HCT116 (cell line): Measurements from ENCODE around the gene HMGB1. TPM values are rescaled to one million over a fixed set of nuclear protein-coding genes. Genes with fewer than 3 reads are reported as not detected.

Experiments
- ATAC-seq: fragments of 200-7000 bp; cut with Tn5 transposase; 2 replicates; pipeline ENCODE4 v1.9.1; 2020; ENCODE audit warnings: mild to moderate bottlenecking, moderate library complexity
- BruUV-seq: library from RNA; stranded (reverse); fragments of 400-500 nt; replicated peaks from 2 replicates; lab custom pipeline; 2021; lab: Mats Ljungman, UMichigan
- CTCF ChIA-PET: fragments of 300-600 bp; sonication (Branson Sonifier 250); formaldehyde crosslinking; loops from one replicate; lab custom pipeline; 2021; ENCODE audit warnings: antibody characterized with exemption; lab: Charles Lee
- POLR2A ChIA-PET: fragments of 300-600, 350-600 bp; sonication (Branson Sonifier 250); formaldehyde crosslinking; loops from one replicate; lab custom pipeline; 2021; ENCODE audit warnings: antibody characterized with exemption; lab: Charles Lee
- RAD21 ChIA-PET, 2 experiments: fragments of 300-600 bp; sonication (Branson Sonifier 250); formaldehyde crosslinking; loops; one replicate each; lab custom pipeline; 2023; ENCODE audit warnings: low total read pairs in 2 of 2; ENCODE audit not compliant: uncharacterized antibody in 2 of 2, unreplicated experiment in 2 of 2, low non-redundant PET in 1 of 2; lab: Charles Lee
- DNase-seq: peaks from one replicate; pipeline ENCODE4 v3.0.0-alpha.2; 2010; ENCODE audit warnings: low read depth, low spot score
- H2AFZ ChIP-seq: fragments of 200-600 bp; shearing (Covaris generic), sonication (generic); 2 replicates; pipeline ENCODE4 v1.6.1; 2017; ENCODE audit warnings: low read depth, mixed run types, mixed read lengths, antibody characterized with exemption, low read length; ENCODE audit not compliant: poor library complexity, severe bottlenecking
- H3K27ac ChIP-seq: 2 replicates; pipeline ENCODE4 v1.5.1; 2012; ENCODE audit warnings: low read depth, low read length
- H3K27me3 ChIP-seq: fragments of 200-600 bp; sonication (generic); 2 replicates; pipeline ENCODE4 v1.6.1; 2016; ENCODE audit warnings: mixed run types, low read length, mixed read lengths; ENCODE audit not compliant: insufficient read depth
- H3K36me3 ChIP-seq, 2 experiments: fragments of 200-500 bp in 1 of 2; fragments of 200-600 bp in 1 of 2; sonication (Bioruptor generic) in 1 of 2; sonication (generic) in 1 of 2; 2 replicates each; pipeline versions ENCODE4 v1.5.1 to v1.6.1; 2014 to 2016; ENCODE audit warnings: low read length in 2 of 2, inconsistent platforms in 1 of 2, mixed read lengths in 1 of 2, mixed run types in 1 of 2; ENCODE audit not compliant: insufficient read depth in 2 of 2, control insufficient read depth in 1 of 2
- H3K4me1 ChIP-seq, 2 experiments: fragments of 200-600 bp in 1 of 2; sonication (generic) in 1 of 2; 2 replicates each; pipeline versions ENCODE4 v1.5.1 to v1.6.1; 2012 to 2017; ENCODE audit warnings: low read length in 2 of 2, inconsistent platforms in 1 of 2, mild to moderate bottlenecking in 1 of 2, mixed read lengths in 1 of 2, mixed run types in 1 of 2, moderate library complexity in 1 of 2; ENCODE audit not compliant: insufficient read depth in 2 of 2, control insufficient read depth in 1 of 2
- H3K4me2 ChIP-seq: fragments of 200-600 bp; sonication (generic); 2 replicates; pipeline ENCODE4 v1.6.1; 2017; ENCODE audit warnings: mixed run types, low read length, mixed read lengths
- H3K4me3 ChIP-seq, 2 experiments: fragments of 200-600 bp in 1 of 2; sonication (generic) in 1 of 2; replicated peaks in 1 of 2; 2 replicates each; pipeline ENCODE4 v1.5.1; 2011 to 2016; ENCODE audit warnings: low read length in 2 of 2, control low read depth in 1 of 2, low read depth in 1 of 2, mild to moderate bottlenecking in 1 of 2, mixed read lengths in 1 of 2, mixed run types in 1 of 2
- H3K79me2 ChIP-seq: fragments of 200-600 bp; sonication (generic); 2 replicates; pipeline ENCODE4 v1.6.1; 2017; ENCODE audit warnings: mild to moderate bottlenecking, mixed run types, low read length, moderate library complexity, mixed read lengths; ENCODE audit not compliant: insufficient read depth
- H3K9ac ChIP-seq: fragments of 200-600 bp; sonication (generic); 2 replicates; pipeline ENCODE4 v1.6.1; 2016; ENCODE audit warnings: low read length, mixed read lengths
- H3K9me2 ChIP-seq: fragments of 200-600 bp; sonication (generic), shearing (Covaris generic); 2 replicates; pipeline ENCODE4 v1.6.1; 2017; ENCODE audit warnings: mixed run types, mild to moderate bottlenecking, moderate library complexity; ENCODE audit not compliant: insufficient read depth
- H3K9me3 ChIP-seq, 2 experiments: fragments of 200-500 bp in 1 of 2; fragments of 200-600 bp in 1 of 2; sonication (Bioruptor generic) in 1 of 2; sonication (generic) in 1 of 2; 2 replicates each; pipeline ENCODE4 v1.6.1; 2014 to 2017; ENCODE audit warnings: low read length in 2 of 2, mixed read lengths in 2 of 2, inconsistent platforms in 1 of 2, low read depth in 1 of 2, mild to moderate bottlenecking in 1 of 2, mixed run types in 1 of 2, moderate library complexity in 1 of 2; ENCODE audit not compliant: control insufficient read depth in 1 of 2, insufficient read depth in 1 of 2
- H4K20me1 ChIP-seq: fragments of 200-600 bp; sonication (generic), shearing (Covaris generic); 2 replicates; pipeline ENCODE4 v1.6.1; 2017; ENCODE audit warnings: mixed run types, mild to moderate bottlenecking, moderate library complexity; ENCODE audit not compliant: insufficient read depth
- CEBPB ChIP-seq: IDR thresholded peaks from 2 replicates; pipeline ENCODE4 v1.6.1; 2012; ENCODE audit warnings: low read depth
- EGR1 ChIP-seq: IDR thresholded peaks from 2 replicates; pipeline ENCODE4 v1.6.1; 2012; ENCODE audit warnings: low read depth
- POLR2AphosphoS5 ChIP-seq: IDR thresholded peaks from 2 replicates; pipeline ENCODE4 v1.6.1; 2011; ENCODE audit warnings: mild to moderate bottlenecking, low read depth, low read length, moderate library complexity
- SIN3A ChIP-seq: IDR thresholded peaks from 2 replicates; pipeline ENCODE4 v1.6.1; 2012; ENCODE audit warnings: low read depth
- SP1 ChIP-seq: IDR thresholded peaks from 2 replicates; pipeline ENCODE4 v1.6.1; 2012; ENCODE audit warnings: low read depth
- SRF ChIP-seq: IDR thresholded peaks from 2 replicates; pipeline ENCODE4 v1.6.1; 2012; ENCODE audit warnings: low read depth
- TCF7L2 ChIP-seq: IDR thresholded peaks from 2 replicates; pipeline ENCODE4 v1.7.0; 2011; ENCODE audit warnings: borderline replicate concordance, inconsistent platforms; ENCODE audit not compliant: insufficient read depth, insufficient read length; ENCODE audit errors: extremely low read depth
- ZNF274 ChIP-seq: fragments of 200-500 bp; sonication (Bioruptor generic); IDR thresholded peaks from 2 replicates; pipeline ENCODE4 v1.6.1; 2014; ENCODE audit warnings: mild to moderate bottlenecking, low read depth, low read length, inconsistent platforms
- intact Hi-C: fragments of 100-400 bp; cut with micrococcal nuclease; formaldehyde crosslinking; loops from 2 replicates; pipeline ENCODE4 v1.10.0; 2022
- total RNA-seq: library from RNA; stranded (reverse); gene quantifications from one replicate; pipeline ENCODE4 v1.2.1, GENCODE V29; 2021; ENCODE audit not compliant: unreplicated experiment

The HMGB1 gene
- total RNA-seq, 1 experiment from 2014 or later, result 678 TPM

DNA sequence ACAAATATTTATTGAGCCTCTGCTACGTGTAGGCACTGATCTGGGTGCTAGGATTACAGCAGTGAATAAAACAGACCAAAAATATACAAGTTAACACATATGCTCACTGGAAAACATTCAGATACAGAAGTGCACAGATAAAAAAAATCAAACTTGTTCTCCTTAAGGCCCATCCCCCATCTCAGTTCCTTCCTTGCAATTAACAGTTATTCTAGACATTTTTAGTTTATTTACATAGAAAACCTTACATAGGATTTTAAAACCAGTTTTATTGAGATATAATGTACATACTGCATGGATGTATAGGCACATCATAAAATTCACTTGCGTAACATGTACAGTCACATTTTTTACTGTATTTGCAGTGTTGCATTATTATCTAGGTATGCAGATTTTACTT, 36.5 kb upstream of the HMGB1 start:
- BruUV-seq, result no TSS peak
- CTCF ChIA-PET, result no interaction called here
- RAD21 ChIA-PET, result no interaction called here
- intact Hi-C loops, result no loop called here
- H4K20me1 ChIP-seq, result no peaks in the 10 kb centered on the region
- H3K9me3 ChIP-seq, result no peaks in the 10 kb centered on the region
- no peak for ATAC-seq
- H2AFZ ChIP-seq, result no peak overlapping the region
- no peak for TF ChIP-seq SIN3A
- no peak for TF ChIP-seq CEBPB
- no peak for TF ChIP-seq POLR2AphosphoS5
- no peak for TF ChIP-seq SRF
- H3K9me2 ChIP-seq, result no peaks in the 10 kb centered on the region
- DNase-seq, result no peak
- H3K9ac ChIP-seq, result no peak overlapping the region
- H3K79me2 ChIP-seq, result no peaks in the 10 kb centered on the region
- POLR2A ChIA-PET, result no interaction called here
- no peak overlapping the region for H3K27ac ChIP-seq
- H3K4me2 ChIP-seq, result no peak overlapping the region
- H3K4me3 ChIP-seq, result no peak overlapping the region
- no peaks in the 10 kb centered on the region for H3K36me3 ChIP-seq
- no peaks in the 10 kb centered on the region for H3K27me3 ChIP-seq
- no peaks in the 10 kb centered on the region for H3K4me1 ChIP-seq

DNA sequence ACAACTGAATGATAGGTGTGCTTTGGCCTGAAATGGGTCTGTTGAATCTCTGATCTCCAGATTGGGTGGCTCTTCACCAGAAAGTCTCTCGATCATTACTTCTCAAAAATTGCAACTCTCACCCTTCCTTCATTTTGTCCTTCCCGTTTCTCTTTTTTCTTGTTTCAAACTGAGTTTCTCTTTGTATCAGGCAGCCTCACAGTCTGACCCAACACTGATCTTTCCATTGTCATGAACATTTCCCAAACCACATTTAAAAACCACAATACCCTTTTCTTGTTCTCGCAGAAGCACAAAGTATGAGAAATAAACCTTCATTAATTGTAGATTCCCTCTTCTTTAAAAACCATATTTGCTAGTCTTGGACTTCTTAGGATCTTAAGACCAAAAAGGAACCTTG, 33.6 kb upstream of the HMGB1 start:
- TF ChIP-seq EGR1 (no peak), SP1 (no peak), TCF7L2 (no peak), ZNF274 (no peak)
- H3K36me3 ChIP-seq, result no peaks in the 10 kb centered on the region

More for the DNA sequence above, 33.6 kb upstream of the HMGB1 start:
- DNase-seq (no peak), ATAC-seq (no peak)
- Histone ChIP-seq H3K79me2 (no peaks in the 10 kb centered on the region), H3K9ac (no peak overlapping the region), H4K20me1 (no peaks in the 10 kb centered on the region), H3K27ac (no peak overlapping the region), H3K9me3 (no peaks in the 10 kb centered on the region), H3K4me3 (no peak overlapping the region), H3K9me2 (no peaks in the 10 kb centered on the region), H2AFZ (no peak overlapping the region), H3K4me1 (no peaks in the 10 kb centered on the region), H3K4me2 (no peak overlapping the region), H3K27me3 (no peaks in the 10 kb centered on the region)
- RAD21 ChIA-PET, result no interaction called here
- intact Hi-C loops, result no loop called here
- POLR2A ChIA-PET, result no interaction called here
- BruUV-seq, result no TSS peak
- CTCF ChIA-PET, result no interaction called here
